HG03159 (cell line): ENCODE results near the gene CTSA.
"Not testable (repeated sequence)": the region's sequence is repeated elsewhere in the genome, so short reads cannot be mapped to it uniquely, and the experiment has no call there.

Experiments used
- ATAC-seq: cut with Tn5 transposase; IDR thresholded peaks from one replicate; pipeline ENCODE4 v1.9.1; 2021; ENCODE audit warnings: mild to moderate bottlenecking, moderate library complexity; ENCODE audit not compliant: unreplicated experiment

The CTSA gene

GRCh38 chr20:45911486-45912343 is 20.6 kb downstream of the CTSA start, which contains the start of gene PLTP:
PLTP (minus strand) TSS chr20:45912155; CDS start chr20:45911452, 703 bp downstream.
- ATAC-seq, result peak; percentile 4

GRCh38 chr20:45912344-45912682 is 21.2 kb downstream of the CTSA start:
- ATAC-seq, result no peak

- no peak for ATAC-seq
Measured at GRCh38 chr20:45913116-45913515, 22.0 kb downstream of the CTSA start.

GRCh38 chr20:45917790-45918141 is 26.6 kb downstream of the CTSA start:
- ATAC-seq, result no peak

- no peak for ATAC-seq
Measured at GRCh38 chr20:45918182-45918737, 27.1 kb downstream of the CTSA start.

GRCh38 chr20:45918779-45919537 is 27.8 kb downstream of the CTSA start:
- ATAC-seq, result no peak

- no peak for ATAC-seq
Measured at GRCh38 chr20:45919542-45920399, 28.6 kb downstream of the CTSA start.

- no peak for ATAC-seq
Measured at GRCh38 chr20:45920462-45921336, 29.6 kb downstream of the CTSA start.

- no peak for ATAC-seq
Measured at GRCh38 chr20:45921337-45922189, 30.4 kb downstream of the CTSA start.

GRCh38 chr20:45924391-45925261 is 33.5 kb downstream of the CTSA start:
- ATAC-seq, result no peak

- no peak for ATAC-seq
Measured at GRCh38 chr20:45925821-45926506, 34.8 kb downstream of the CTSA start.

- ATAC-seq, result no peak
Measured at GRCh38 chr20:45926731-45927070, 35.6 kb downstream of the CTSA start.

GRCh38 chr20:45927071-45927878 is 36.1 kb downstream of the CTSA start:
- ATAC-seq, result no peak

GRCh38 chr20:45931680-45932079 is 40.5 kb downstream of the CTSA start:
- not testable (repeated sequence) for ATAC-seq

- no peak for ATAC-seq
Measured at GRCh38 chr20:45933266-45934045, 42.3 kb downstream of the CTSA start.

GRCh38 chr20:45934046-45934585 is 43.0 kb downstream of the CTSA start:
- ATAC-seq, result no peak
